ENCODE measurements around the gene COL4A1. TPM values are rescaled to one million over a fixed set of nuclear protein-coding genes. Genes with fewer than 3 reads are reported as not detected.
"Not testable (repeated sequence)": the region's sequence is repeated elsewhere in the genome, so short reads cannot be mapped to it uniquely, and the experiment has no call there.

COL4A1 gene
- total RNA-seq, 1 experiment from 2014 or later = 12.1 TPM

GRCh38 chr13:110316196-110316595 lies 9.2 kb upstream of the COL4A1 start:
- DNase-seq (ENCODE audit: low read depth, low spot score) = no peak
- in situ Hi-C loops (cut with HindIII; ENCODE audit: low pct_unique_long_range_greater_than_20kb, low sequenced_read_pairs) = no loop called here

- DNase-seq (ENCODE audit: low read depth, low spot score) = no peak
- in situ Hi-C loops (cut with HindIII; ENCODE audit: low pct_unique_long_range_greater_than_20kb, low sequenced_read_pairs) = no loop called here
Observed at GRCh38 chr13:110314516-110315245, 7.7 kb upstream of the COL4A1 start.

DNA sequence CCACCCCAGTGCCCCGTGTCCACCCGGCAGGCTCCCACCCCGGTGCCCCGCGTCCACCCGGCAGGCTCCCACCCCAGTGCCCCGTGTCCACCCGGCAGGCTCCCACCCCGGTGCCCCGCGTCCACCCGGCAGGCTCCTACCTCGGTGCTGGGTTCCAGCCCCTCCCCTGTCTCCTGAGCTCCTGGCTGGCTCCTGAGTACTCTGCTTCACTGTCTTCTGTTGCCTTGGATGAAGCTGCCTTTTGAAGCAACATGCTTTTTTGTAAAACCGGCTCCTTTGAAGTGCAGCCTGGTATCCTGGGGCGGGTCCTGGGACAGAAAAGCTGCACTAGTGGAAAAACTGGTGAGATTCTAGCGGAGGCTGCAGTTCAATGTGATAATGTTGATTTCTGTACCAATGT lies 6.8 kb upstream of the COL4A1 start:
- DNase-seq (ENCODE audit: low read depth, low spot score); in situ Hi-C loops (cut with HindIII; ENCODE audit: low pct_unique_long_range_greater_than_20kb, low sequenced_read_pairs): not testable (repeated sequence)

DNA sequence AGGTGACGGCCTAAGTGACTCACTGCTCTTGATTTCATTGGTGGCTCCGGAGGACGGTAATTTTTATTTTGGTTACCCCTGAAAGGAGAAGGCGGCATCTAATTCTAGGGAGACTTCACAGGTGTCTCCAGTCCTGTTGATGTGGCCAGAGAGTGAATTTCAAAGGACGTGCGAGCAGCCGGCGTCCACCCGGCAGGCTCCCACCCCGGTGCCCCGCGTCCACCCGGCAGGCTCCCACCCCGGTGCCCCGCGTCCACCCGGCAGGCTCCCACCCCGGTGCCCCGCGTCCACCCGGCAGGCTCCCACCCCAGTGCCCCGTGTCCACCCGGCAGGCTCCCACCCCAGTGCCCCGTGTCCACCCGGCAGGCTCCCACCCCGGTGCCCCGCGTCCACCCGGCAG lies 6.3 kb upstream of the COL4A1 start:
- DNase-seq (ENCODE audit: low read depth, low spot score); in situ Hi-C loops (cut with HindIII; ENCODE audit: low pct_unique_long_range_greater_than_20kb, low sequenced_read_pairs): not testable (repeated sequence)

- in situ Hi-C loops (cut with HindIII; ENCODE audit: low pct_unique_long_range_greater_than_20kb, low sequenced_read_pairs) = no loop called here
- no peak for DNase-seq (ENCODE audit: low read depth, low spot score)
Observed at GRCh38 chr13:110312339-110313031, 5.5 kb upstream of the COL4A1 start.

DNA sequence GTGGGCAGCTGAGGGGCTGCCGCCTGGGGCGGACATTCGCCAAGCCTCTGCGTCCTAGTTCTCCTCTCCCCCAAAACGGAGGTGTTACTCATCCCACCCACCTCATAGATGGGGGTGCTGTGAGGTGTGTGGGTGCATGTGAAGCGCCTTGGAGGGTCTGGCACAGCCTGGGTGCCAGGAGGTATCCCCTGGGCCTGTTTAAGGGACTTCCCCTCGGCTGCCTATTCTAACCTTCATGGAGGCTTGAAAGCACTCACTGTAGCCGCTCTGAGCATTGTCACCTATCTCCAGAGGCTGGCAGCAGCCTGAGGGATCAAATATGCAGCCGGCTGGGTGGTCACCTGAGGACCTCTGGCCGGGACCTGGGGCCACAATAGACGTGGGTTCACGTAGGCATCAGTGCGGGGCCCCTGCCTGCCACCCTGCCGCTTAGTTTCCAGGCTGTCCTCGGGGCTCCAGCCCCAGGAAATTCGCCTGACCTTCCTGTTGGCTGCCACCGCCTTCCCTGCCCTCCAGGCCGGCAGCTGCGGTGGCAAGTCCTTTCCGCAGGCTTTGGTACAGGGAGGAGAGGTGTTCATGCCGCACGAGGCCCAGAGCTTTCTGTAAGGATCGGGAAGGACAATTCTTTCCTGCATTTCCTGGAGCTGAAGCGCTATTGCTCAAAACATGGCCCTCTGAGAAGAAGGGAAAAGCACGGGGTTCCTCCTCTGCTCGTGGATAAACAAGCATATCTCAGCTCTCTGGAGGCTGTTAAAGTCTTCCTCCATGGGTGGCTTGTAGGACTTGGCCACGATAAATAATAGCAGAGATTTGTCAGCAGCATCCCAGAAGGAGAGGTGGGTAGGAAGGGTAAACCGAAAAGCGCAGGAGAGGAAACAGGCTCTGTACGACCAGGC lies 4.7 kb upstream of the COL4A1 start:
- no peak for DNase-seq (ENCODE audit: low read depth, low spot score)
- in situ Hi-C loops (cut with HindIII; ENCODE audit: low pct_unique_long_range_greater_than_20kb, low sequenced_read_pairs) = no loop called here

DNA sequence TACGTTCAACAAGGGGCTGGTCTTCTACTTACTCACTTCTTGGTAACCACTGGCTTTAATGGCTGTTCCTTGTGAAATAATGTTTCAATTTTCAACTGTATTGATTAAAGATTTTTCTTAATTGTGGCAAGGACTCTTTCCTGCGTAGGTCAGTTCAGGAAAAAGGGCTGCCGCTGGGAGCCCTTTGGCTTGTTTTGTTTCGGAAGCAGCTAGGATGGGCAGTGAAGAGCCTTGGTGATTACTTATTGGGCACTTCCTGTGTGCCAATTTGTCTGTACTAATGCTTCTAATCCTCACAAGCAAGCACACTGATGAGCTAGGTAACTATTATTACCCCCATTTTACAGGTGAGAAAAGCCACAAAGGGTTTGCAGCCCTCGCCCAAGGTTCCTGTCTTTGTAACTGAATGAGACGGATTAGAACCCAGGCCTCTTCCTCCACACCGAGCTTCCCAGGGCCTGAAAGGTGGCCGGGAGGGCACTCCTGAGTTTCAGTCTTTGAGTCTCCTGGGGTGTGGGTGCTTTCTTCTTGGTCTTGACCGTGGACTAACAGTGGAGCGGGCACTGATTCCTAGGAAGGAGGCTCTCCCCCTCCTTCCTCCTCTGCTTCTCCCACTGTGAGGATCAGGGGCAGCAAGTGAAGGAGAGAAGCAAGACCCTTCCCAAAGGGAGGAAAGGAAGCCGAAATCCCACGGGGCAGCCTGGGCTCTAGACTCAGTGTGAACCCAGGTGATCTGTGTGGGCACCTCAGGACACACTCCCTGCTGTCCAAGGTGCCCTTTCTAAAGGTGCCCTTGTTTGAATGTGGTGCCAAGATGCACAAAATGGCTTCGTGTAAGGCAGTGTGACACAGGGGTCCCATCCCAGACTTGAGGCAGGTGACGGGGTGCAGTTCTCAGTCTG lies 3.8 kb upstream of the COL4A1 start:
- DNase-seq (ENCODE audit: low read depth, low spot score) = no peak
- in situ Hi-C loops (cut with HindIII; ENCODE audit: low pct_unique_long_range_greater_than_20kb, low sequenced_read_pairs) = no loop called here

GRCh38 chr13:110309661-110310524 lies 2.9 kb upstream of the COL4A1 start:
- no peak for DNase-seq (ENCODE audit: low read depth, low spot score)
- in situ Hi-C loops (cut with HindIII; ENCODE audit: low pct_unique_long_range_greater_than_20kb, low sequenced_read_pairs) = no loop called here

DNA sequence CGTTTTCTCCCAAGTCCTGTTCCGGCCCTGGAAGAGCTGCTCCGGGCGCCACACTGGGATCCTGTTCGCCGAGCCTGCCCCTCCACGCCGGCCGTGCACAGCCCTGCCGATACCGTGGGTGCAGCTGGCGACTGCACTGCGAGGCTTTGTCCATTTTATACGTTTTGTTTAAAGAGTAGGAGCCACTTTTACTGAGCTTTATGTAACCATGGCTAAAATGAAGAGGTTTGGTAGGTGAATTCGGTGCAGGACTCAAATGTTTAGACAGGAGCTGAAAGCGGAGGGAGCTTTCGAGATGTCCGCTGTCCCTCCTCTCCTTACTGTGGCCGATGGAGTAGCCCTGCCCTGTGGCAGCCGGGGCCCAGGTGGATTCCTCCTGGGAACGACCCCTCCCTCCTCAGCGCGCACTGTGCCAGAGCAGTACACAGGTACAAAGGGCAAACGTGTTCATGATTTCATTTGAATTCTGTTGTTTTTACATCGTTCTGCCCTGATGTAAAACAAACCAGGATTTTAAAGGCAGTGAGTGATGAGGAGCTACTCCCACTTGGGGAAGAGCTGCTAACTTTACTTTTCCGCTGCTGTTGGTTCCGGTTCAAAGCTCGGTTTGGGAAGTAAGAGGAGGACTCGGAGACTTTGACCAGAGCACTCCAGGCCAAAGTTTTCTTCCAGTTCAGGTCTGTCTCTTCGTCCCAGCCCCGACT lies 1.9 kb upstream of the COL4A1 start:
- in situ Hi-C loops (cut with HindIII; ENCODE audit: low pct_unique_long_range_greater_than_20kb, low sequenced_read_pairs) = no loop called here
- no peak for DNase-seq (ENCODE audit: low read depth, low spot score)

- DNase-seq (ENCODE audit: low read depth, low spot score) = no peak
- in situ Hi-C loops (cut with HindIII; ENCODE audit: low pct_unique_long_range_greater_than_20kb, low sequenced_read_pairs) = no loop called here
Observed at GRCh38 chr13:110307767-110308655, 1.1 kb upstream of the COL4A1 start.

GRCh38 chr13:110306340-110306959 lies 507 bp downstream of the COL4A1 start:
- DNase-seq (ENCODE audit: low read depth, low spot score) = no peak
- in situ Hi-C loops (cut with HindIII; ENCODE audit: low pct_unique_long_range_greater_than_20kb, low sequenced_read_pairs) = no loop called here

DNA sequence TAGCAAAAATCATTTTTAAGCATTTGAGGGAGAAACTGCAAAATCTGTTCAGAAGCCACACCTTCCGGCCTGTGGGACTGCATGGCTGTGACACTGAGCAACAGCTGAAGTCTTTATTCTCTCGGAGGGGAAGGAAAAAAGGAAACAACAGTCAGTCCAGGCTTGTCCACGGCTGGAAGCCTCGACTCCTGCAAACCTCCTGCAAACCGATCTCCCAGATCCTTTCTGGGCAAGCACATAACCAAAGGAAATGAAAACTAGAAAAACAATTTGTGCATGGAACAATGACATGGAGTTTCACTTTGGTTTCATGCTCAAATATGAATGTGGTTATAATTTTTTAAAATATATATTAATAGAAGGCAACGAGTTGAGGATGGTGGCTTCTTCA lies 1.0 kb downstream of the COL4A1 start:
- DNase-seq (ENCODE audit: low read depth, low spot score) = no peak
- in situ Hi-C loops (cut with HindIII; ENCODE audit: low pct_unique_long_range_greater_than_20kb, low sequenced_read_pairs) = no loop called here

GRCh38 chr13:110305544-110305943 lies 1.4 kb downstream of the COL4A1 start:
- in situ Hi-C loops (cut with HindIII; ENCODE audit: low pct_unique_long_range_greater_than_20kb, low sequenced_read_pairs) = no loop called here
- no peak for DNase-seq (ENCODE audit: low read depth, low spot score)

GRCh38 chr13:110305001-110305400 lies 2.0 kb downstream of the COL4A1 start:
- no peak for DNase-seq (ENCODE audit: low read depth, low spot score)
- in situ Hi-C loops (cut with HindIII; ENCODE audit: low pct_unique_long_range_greater_than_20kb, low sequenced_read_pairs) = no loop called here

DNA sequence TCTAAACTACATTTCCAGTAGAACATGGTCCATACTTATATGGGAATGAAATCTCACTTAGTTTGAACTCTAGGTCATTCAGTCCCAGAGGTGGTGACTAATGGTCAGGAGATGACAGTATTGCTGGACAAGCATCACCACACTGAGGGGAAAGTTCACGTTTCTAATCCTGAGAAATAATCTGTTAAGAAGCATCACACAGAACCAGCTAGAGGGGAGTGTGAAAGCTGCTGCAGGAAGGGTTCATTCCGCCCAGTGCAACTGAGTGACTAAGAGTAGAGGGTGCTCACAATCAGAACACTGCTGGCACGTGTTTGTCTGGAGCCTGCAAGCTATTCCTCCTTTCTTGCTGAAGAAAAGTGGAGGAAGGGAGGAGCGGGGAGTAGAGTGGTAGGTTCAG lies 2.7 kb downstream of the COL4A1 start:
- no peak for DNase-seq (ENCODE audit: low read depth, low spot score)
- in situ Hi-C loops (cut with HindIII; ENCODE audit: low pct_unique_long_range_greater_than_20kb, low sequenced_read_pairs) = no loop called here

All from SK-MEL-5 (cell line).